HL-60/S4 treated with retinoic acid at 250 ng/mL for 4 days and 3 days (cell line): ENCODE results near the gene CHRNG.

Experiments
- in situ Hi-C: fragments of 300-500 bp; cut with MboI; formaldehyde crosslinking; loops from 2 replicates; pipeline ENCODE4 v1.7.0; 2022; ENCODE audit warnings: low sequenced_read_pairs

The CHRNG gene

DNA sequence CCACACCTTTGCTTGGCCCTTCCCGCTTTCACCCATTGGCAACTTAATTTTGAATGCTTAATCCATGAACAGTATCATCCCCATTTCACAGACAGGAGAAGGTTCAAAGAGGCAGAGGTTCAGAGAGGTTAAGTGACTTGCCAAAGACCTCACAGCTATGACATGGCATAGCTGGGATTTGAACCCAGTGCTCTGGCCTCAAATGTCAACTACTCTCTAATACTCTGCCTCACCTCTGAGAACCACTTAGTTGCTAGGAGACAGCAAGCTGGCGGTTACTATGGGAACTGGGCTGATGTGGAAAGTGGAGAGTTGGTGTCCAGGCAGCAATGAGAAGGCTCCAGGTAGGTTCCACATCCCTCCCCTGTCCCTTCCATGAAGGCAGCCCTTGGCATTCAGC is 35.1 kb upstream of the CHRNG start:
- in situ Hi-C loops, result no loop called here

DNA sequence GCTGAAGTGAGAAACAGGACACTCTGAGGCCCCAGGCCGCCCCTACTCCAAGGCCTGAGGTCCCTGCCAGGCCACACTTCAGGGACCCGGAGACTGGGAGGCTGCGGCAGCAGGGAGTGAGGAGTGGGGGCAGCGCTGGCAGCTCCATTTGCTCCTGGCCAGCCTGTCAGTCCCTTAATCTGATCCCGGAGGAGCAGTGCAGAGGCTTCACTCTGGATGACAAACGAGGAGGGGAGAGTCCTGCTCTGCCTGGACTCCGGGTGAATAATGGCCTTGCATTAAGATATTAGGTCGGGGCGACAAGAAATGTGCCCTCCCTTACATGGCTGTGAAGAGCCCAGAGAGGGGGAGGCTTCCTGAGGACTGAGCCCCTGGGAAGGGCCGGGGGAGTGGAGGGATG is 33.6 kb upstream of the CHRNG start:
- in situ Hi-C loops, result no loop called here

GRCh38 chr2:232506709-232507108 is 32.8 kb upstream of the CHRNG start:
- in situ Hi-C loops, result no loop called here

DNA sequence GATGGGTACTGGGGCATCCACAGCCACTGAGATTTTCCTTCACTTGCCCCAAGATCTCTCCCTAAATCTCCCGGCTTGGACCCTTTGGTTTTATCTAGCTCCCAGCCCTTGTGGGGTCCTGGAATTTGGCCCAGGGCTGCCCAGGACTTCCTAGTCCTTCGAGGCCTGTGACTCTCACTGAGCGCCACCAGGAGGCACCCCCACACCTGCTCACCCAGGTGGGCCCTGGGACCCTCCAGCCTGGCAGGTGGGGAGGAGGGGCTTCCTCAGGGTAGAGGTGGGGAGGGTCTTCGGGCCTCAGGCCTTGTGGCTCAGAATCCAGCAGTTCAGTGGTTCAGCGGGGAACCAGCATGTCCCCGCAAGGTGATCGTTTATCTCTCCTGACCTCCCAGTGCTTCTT is 31.2 kb upstream of the CHRNG start:
- in situ Hi-C loops, result no loop called here

DNA sequence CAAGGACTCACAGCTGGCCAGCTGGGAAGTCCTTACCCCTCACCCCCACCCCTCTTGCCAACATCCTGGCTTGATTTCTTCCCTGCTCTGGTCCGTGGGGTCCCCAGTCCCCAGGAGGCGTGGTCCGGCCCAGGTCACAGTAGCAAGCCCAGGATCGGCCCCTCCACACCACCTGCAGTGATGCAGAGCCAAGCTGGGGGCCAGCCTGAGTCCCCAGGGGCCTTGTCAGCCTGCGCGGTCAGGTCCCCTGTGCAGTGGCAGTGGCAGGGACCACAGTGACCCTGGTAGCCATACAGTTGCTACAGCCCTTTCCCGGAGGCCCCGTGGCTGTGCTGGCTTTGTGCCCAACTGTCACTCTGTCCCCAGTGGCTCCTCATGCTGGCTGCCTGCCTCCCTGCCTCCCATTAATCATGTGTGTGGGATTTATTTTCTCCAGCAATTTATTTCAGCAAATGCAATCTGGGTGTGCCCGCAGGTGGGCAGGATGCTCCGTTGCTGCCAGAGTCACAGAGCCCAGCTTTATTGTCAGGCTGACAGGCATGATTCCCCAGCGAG is 28.1 kb upstream of the CHRNG start:
- in situ Hi-C loops, result no loop called here

GRCh38 chr2:232512602-232513001 is 26.9 kb upstream of the CHRNG start:
- in situ Hi-C loops, result no loop called here

GRCh38 chr2:232513353-232513752 is 26.1 kb upstream of the CHRNG start:
- in situ Hi-C loops, result no loop called here

- in situ Hi-C loops, result no loop called here
These were observed 23.9 kb upstream of the CHRNG start for GRCh38 chr2:232515639-232516038.

DNA sequence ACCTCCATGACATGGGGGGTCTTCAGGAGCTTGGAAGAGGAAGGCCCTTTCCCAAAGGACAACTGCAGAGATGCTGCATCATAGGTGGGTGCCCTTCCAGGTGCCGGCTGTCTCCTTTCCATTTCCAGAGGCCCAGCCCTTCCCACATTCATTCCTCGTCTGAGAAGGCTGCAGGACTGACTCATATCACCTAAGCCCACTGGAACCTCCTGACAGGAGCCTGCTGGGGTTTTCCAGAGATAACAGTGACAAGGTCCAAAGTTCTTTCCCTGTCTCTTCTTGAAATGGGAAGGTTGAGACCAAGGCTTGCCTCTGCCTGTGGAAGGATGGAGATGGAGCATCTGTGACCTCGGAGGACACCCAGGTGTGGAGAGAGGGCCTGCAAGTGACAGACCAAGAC is 22.9 kb upstream of the CHRNG start:
- in situ Hi-C loops, result no loop called here

DNA sequence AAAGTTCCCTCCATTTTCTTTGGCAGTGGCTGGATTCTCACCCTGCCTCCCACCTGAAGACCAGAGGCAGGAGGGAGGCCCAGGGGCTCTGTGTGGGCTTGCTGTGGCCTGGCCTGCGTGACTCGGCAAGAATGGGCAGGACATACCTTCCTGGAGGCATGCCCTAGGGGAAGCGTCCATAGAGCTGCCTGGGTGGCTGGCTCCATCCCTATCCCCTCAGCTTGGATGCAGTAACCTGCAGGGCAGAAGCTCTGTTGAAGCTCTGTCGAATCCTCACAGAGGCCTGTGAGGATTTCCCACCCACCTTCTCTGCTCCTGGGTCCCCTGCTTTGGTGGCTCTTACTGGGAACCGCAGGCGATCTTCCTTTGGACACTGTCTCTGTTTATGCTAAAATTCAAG is 20.6 kb upstream of the CHRNG start:
- in situ Hi-C loops, result no loop called here

- in situ Hi-C loops, result no loop called here
These were observed 19.7 kb upstream of the CHRNG start, which contains the start of gene PRSS56 for GRCh38 chr2:232519581-232520438. Gene PRSS56, plus strand, starts transcription at chr2:232520388. Its CDS starts 211 bp downstream, at chr2:232520599.

- in situ Hi-C loops, result no loop called here
These were observed 19.0 kb upstream of the CHRNG start for GRCh38 chr2:232520489-232520888.

- in situ Hi-C loops, result no loop called here
These were observed 18.4 kb upstream of the CHRNG start for GRCh38 chr2:232521098-232521497.

DNA sequence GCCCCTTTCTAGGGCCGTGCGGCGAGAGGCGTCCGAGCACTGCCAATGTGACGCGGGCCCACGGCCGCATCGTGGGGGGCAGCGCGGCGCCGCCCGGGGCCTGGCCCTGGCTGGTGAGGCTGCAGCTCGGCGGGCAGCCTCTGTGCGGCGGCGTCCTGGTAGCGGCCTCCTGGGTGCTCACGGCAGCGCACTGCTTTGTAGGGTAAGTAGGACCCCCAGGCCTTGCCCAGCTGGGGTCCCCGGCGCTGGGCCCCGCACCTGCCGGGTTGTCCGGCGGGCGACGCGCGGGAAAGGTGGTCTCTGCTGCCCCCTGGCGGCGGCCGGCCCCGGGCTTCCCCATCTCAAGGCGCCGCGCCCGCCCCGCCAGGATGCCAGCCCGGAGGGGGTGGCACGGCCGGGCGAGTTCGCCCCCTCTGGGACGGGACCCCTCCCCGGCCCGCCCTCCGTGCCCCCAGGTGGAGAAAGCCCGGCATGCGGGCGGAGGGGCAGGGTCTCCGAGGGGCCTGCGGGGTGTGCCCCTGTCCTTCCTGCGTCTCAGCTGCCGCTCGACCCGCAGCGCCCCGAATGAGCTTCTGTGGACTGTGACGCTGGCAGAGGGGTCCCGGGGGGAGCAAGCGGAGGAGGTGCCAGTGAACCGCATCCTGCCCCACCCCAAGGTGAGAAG is 17.4 kb upstream of the CHRNG start:
- in situ Hi-C loops, result no loop called here

DNA sequence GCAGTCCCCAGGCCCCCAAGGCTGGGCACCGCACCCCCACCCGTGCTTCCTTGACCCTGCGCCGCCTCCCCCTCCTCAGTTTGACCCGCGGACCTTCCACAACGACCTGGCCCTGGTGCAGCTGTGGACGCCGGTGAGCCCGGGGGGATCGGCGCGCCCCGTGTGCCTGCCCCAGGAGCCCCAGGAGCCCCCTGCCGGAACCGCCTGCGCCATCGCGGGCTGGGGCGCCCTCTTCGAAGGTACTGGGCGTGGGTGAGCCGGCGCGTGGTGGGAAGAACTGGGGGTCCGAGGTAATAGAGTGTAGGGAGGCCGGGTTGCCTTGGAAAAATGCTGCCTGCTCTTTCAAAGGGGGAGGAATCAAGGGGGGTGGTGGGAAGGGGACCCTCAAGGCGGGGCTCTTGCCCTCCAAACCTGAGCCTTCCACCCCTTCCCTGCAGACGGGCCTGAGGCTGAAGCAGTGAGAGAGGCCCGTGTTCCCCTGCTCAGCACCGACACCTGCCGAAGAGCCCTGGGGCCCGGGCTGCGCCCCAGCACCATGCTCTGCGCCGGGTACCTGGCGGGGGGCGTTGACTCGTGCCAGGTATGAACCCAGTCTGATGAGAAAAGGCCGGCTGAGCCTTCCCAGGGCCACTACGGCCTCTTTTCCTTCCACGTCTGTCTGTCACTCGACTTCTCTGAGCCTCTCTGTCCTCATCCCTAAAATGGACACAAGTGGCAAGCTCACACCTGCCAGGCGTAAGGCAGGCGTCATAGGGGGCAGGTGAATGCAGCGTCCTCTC is 16.7 kb upstream of the CHRNG start:
- in situ Hi-C loops, result no loop called here

DNA sequence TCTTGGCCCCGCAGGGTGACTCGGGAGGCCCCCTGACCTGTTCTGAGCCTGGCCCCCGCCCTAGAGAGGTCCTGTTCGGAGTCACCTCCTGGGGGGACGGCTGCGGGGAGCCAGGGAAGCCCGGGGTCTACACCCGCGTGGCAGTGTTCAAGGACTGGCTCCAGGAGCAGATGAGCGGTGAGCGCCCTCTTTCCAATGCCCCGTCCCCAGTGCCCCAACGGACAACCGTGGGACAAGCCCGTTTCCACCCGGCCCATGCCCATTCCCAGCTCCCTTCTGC is 16.1 kb upstream of the CHRNG start:
- in situ Hi-C loops, result no loop called here

GRCh38 chr2:232523682-232524597 is 15.6 kb upstream of the CHRNG start:
- in situ Hi-C loops, result no loop called here

DNA sequence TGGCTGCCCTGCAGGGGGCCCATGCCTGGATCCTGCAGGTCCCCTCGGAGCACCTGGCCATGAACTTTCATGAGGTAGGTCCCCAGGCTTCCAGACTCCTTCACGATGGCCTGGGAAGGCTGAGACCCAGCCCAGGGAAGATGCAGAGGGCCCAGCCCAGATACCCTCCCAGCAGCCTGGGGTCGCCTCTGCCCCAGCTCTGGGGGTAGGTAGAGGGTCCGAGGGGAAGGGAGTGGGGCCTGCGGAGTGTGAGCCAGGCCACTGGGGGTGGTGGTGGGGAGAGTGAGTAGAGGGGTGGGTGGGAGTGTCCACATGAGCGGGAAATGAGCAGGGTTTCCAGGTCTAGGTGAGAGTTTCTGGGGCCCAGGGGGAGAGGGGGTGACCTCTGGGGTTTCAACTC is 14.7 kb upstream of the CHRNG start:
- in situ Hi-C loops, result no loop called here

DNA sequence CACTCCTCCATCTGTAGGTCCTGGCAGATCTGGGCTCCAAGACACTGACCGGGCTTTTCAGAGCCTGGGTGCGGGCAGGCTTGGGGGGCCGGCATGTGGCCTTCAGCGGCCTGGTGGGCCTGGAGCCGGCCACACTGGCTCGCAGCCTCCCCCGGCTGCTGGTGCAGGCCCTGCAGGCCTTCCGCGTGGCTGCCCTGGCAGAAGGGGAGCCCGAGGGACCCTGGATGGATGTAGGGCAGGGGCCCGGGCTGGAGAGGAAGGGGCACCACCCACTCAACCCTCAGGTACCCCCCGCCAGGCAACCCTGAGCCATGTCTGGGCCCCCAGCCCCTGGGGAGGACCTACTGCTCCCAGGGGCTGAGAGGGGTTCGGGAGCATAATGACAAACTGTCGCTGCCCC is 14.3 kb upstream of the CHRNG start:
- in situ Hi-C loops, result no loop called here

GRCh38 chr2:232525791-232526371 is 13.6 kb upstream of the CHRNG start, which contains the start of gene CHRND:
Gene CHRND, plus strand, starts transcription at chr2:232526160. Its CDS starts 56 bp downstream, at chr2:232526216.
- in situ Hi-C loops, result no loop called here
